NCI-H187 treated with DMSO at 0.1 percent for 48 hours (cell line): ENCODE data around the gene PELI3.
"Not testable (repeated sequence)": the region's sequence is repeated elsewhere in the genome, so short reads cannot be mapped to it uniquely, and the experiment has no call there.

Source experiments
- DNase-seq: peaks from one replicate; lab custom pipeline; 2025; lab: John Stamatoyannopoulos, UW

PELI3 gene

GRCh38 chr11:66447012-66447411 is 19.7 kb upstream of the PELI3 start:
- no peak for DNase-seq

GRCh38 chr11:66448523-66448922 is 18.2 kb upstream of the PELI3 start:
- no peak for DNase-seq

- no peak for DNase-seq
Observed at GRCh38 chr11:66450560-66450959, 16.1 kb upstream of the PELI3 start.

- no peak for DNase-seq
Observed at GRCh38 chr11:66451663-66452062, 15.0 kb upstream of the PELI3 start.

- DNase-seq: no peak
Observed at GRCh38 chr11:66454247-66454646, 12.5 kb upstream of the PELI3 start.

GRCh38 chr11:66454828-66455227 is 11.9 kb upstream of the PELI3 start:
- no peak for DNase-seq

GRCh38 chr11:66457826-66458225 is 8.9 kb upstream of the PELI3 start:
- DNase-seq: no peak

GRCh38 chr11:66459138-66459778 is 7.4 kb upstream of the PELI3 start:
- DNase-seq: no peak

- no peak for DNase-seq
Observed at GRCh38 chr11:66462010-66462409, 4.7 kb upstream of the PELI3 start.

- no peak for DNase-seq
Observed at GRCh38 chr11:66462911-66463310, 3.8 kb upstream of the PELI3 start.

- not testable (repeated sequence) for DNase-seq
Observed at GRCh38 chr11:66464116-66464515, 2.6 kb upstream of the PELI3 start.

GRCh38 chr11:66464916-66465315 is 1.8 kb upstream of the PELI3 start:
- DNase-seq: no peak

GRCh38 chr11:66465373-66466224 is 1.1 kb upstream of the PELI3 start:
- no peak for DNase-seq

- no peak for DNase-seq
Observed at GRCh38 chr11:66467034-66467659, 442 bp downstream of the PELI3 start.

GRCh38 chr11:66467756-66468155 is 1.1 kb downstream of the PELI3 start:
- DNase-seq: no peak

GRCh38 chr11:66468691-66469090 is 2.0 kb downstream of the PELI3 start:
- no peak for DNase-seq

- no peak for DNase-seq
Observed at GRCh38 chr11:66469441-66469840, 2.7 kb downstream of the PELI3 start.

GRCh38 chr11:66470015-66470414 is 3.3 kb downstream of the PELI3 start:
- DNase-seq: no peak

- no peak for DNase-seq
Observed at GRCh38 chr11:66471142-66471541, 4.4 kb downstream of the PELI3 start.

- DNase-seq: no peak
Observed at GRCh38 chr11:66472054-66472453, 5.3 kb downstream of the PELI3 start.

- no peak for DNase-seq
Observed at GRCh38 chr11:66473167-66473566, 6.5 kb downstream of the PELI3 start.

- DNase-seq: no peak
Observed at GRCh38 chr11:66473608-66474515, 7.2 kb downstream of the PELI3 start.
